Thyroid gland (tissue), 4 donors: ENCODE data around the gene TXK. TPM values are rescaled to one million over a fixed set of nuclear protein-coding genes. Genes with fewer than 3 reads are reported as not detected.

ENCODE experiments used
- DNase-seq, 2 donors: peaks; one replicate each; pipeline ENCODE4 v3.0.0-alpha.2; 2019
- H3K27ac ChIP-seq, 3 donors: fragments of 200-600 bp; sonication (generic); 1 replicate in 2 of 3; 2 replicates in 1 of 3; pipeline ENCODE4 v1.5.1; 2016 to 2019; ENCODE audit warnings: mild to moderate bottlenecking in 1 of 3, moderate library complexity in 1 of 3
- H3K27me3 ChIP-seq: fragments of 200-600 bp; sonication (generic); one replicate; pipeline ENCODE4 v1.5.1; 2019
- H3K36me3 ChIP-seq, 2 donors: fragments of 200-600 bp; sonication (generic); one replicate each; pipeline ENCODE4 v1.5.1; 2016 to 2019
- H3K4me1 ChIP-seq, 2 donors: fragments of 200-600 bp; sonication (generic); one replicate each; pipeline ENCODE4 v1.5.1; 2017 to 2019
- H3K4me3 ChIP-seq, 3 donors: fragments of 200-600 bp; sonication (generic); replicated peaks in 1 of 3; 1 replicate in 2 of 3; 2 replicates in 1 of 3; pipeline ENCODE4 v1.5.1; 2016; ENCODE audit warnings: mild to moderate bottlenecking in 1 of 3
- H3K9me3 ChIP-seq: fragments of 200-600 bp; sonication (generic); one replicate; pipeline ENCODE4 v1.5.1; 2017
- CTCF ChIP-seq, 6 experiments: fragments of 200-600 bp in 3 of 6; fragments of 450-650 bp in 3 of 6; sonication (generic) in 3 of 6; IDR thresholded peaks; one replicate each; pipeline ENCODE4 v1.5.1; 2016 to 2019; ENCODE audit warnings: antibody characterized with exemption in 6 of 6, mild to moderate bottlenecking in 2 of 6, inconsistent platforms in 1 of 6, moderate library complexity in 1 of 6
- POLR2A ChIP-seq, 2 donors: fragments of 450-650 bp; IDR thresholded peaks; one replicate each; pipeline ENCODE4 v1.6.1; 2017; ENCODE audit warnings: antibody characterized with exemption in 2 of 2, mild to moderate bottlenecking in 2 of 2, moderate library complexity in 1 of 2
- WGBS, 2 donors: methylation state at CpG; one replicate each; pipeline ENCODE4 v1.1.5; 2017; 5-methylcytosine and 5-hydroxymethylcytosine counted together
- intact Hi-C: fragments of 100-400 bp; cut with DNase I; formaldehyde crosslinking; loops from one replicate; pipeline ENCODE4 v1.15.1; 2023
- total RNA-seq, 4 donors: library from RNA; depleted of rRNA; stranded (reverse); fragments of >200 nt; gene quantifications; one replicate each; pipeline ENCODE4 v1.2.3, GENCODE V29; 2016

The TXK gene
- total RNA-seq, 4 donors from 2014 or later = 1.8 to 3.6 (median 1.9) TPM

- no peaks in the 10 kb centered on the region for H3K27me3 ChIP-seq
- no peaks in the 10 kb centered on the region for H3K4me1 ChIP-seq
- H3K9me3 ChIP-seq = no peaks in the 10 kb centered on the region
- 54 to 67% methylated on average over 5 of the region's 5 CpGs for WGBS, 2 donors
- intact Hi-C loops = no loop called here
- no peak overlapping the region for H3K4me3 ChIP-seq
- no peak overlapping the region for H3K27ac ChIP-seq
- peak in 5 of 6 experiments; percentile 15 to 68 (median 52) for TF ChIP-seq CTCF (IDR thresholded peaks at IDR 0.05)
- no peak for TF ChIP-seq POLR2A (IDR thresholded peaks at IDR 0.05)
- H3K36me3 ChIP-seq = no peaks in the 10 kb centered on the region
- DNase-seq = no peak
Measured at GRCh38 chr4:48109413-48110263, 24.4 kb downstream of the TXK start.

GRCh38 chr4:48108309-48109073 lies 25.6 kb downstream of the TXK start:
- Histone ChIP-seq H3K36me3 (no peaks in the 10 kb centered on the region), H3K27ac (no peak overlapping the region), H3K4me3 (no peak overlapping the region), H3K9me3 (no peaks in the 10 kb centered on the region), H3K27me3 (no peaks in the 10 kb centered on the region), H3K4me1 (no peaks in the 10 kb centered on the region)
- no peak for DNase-seq
- WGBS, 2 donors = 97 to 99% methylated on average over 2 of the region's 2 CpGs
- TF ChIP-seq CTCF (IDR thresholded peaks at IDR 0.05) = no peak
- TF ChIP-seq POLR2A (IDR thresholded peaks at IDR 0.05) = no peak
- intact Hi-C loops = no loop called here

- WGBS, 2 donors = 45 to 98% methylated on average over 1 of the region's 1 CpG
Measured at GRCh38 chr4:48105230-48105629, 28.8 kb downstream of the TXK start.

GRCh38 chr4:48103483-48104139 lies 30.4 kb downstream of the TXK start:
- Histone ChIP-seq H3K4me3 (no peak overlapping the region), H3K27me3 (no peaks in the 10 kb centered on the region), H3K9me3 (no peaks in the 10 kb centered on the region), H3K27ac (no peak overlapping the region), H3K4me1 (no peaks in the 10 kb centered on the region), H3K36me3 (no peaks in the 10 kb centered on the region)
- WGBS, 2 donors = 75 to 96% methylated on average over 3 of the region's 3 CpGs
- DNase-seq = no peak
- intact Hi-C loops = no loop called here
- TF ChIP-seq POLR2A (IDR thresholded peaks at IDR 0.05) = no peak
- no peak for TF ChIP-seq CTCF (IDR thresholded peaks at IDR 0.05)

More at GRCh38 chr4:48105230-48105629, 28.8 kb downstream of the TXK start:
- Histone ChIP-seq H3K9me3 (no peaks in the 10 kb centered on the region), H3K4me1 (no peaks in the 10 kb centered on the region), H3K4me3 (no peak overlapping the region), H3K36me3 (no peaks in the 10 kb centered on the region), H3K27me3 (no peaks in the 10 kb centered on the region), H3K27ac (no peak overlapping the region)
- DNase-seq = no peak
- intact Hi-C loops = no loop called here
- TF ChIP-seq CTCF (IDR thresholded peaks at IDR 0.05) (no peak), POLR2A (IDR thresholded peaks at IDR 0.05) (no peak)
